Naive thymus-derived CD4-positive, alpha-beta T cell (primary cell): ENCODE measurements around the gene GPR107. TPM values are rescaled to one million over a fixed set of nuclear protein-coding genes. Genes with fewer than 3 reads are reported as not detected.

Experiments
- ATAC-seq: fragments of 150-1000 bp; cut with Tn5 transposase; 2 replicates; pipeline ENCODE4 v1.10.0; 2021; ENCODE audit warnings: mild to moderate bottlenecking, moderate library complexity
- CTCF ChIA-PET: fragments of 350-600 bp; sonication (Branson Sonifier 250); formaldehyde crosslinking; loops from one replicate; lab custom pipeline; 2021; ENCODE audit warnings: antibody characterized with exemption; lab: Charles Lee
- POLR2A ChIA-PET: fragments of 350-600 bp; sonication (Branson Sonifier 250); formaldehyde crosslinking; loops from one replicate; lab custom pipeline; 2021; ENCODE audit warnings: antibody characterized with exemption, inconsistent platforms; lab: Charles Lee
- DNase-seq, 9 donors: peaks; one replicate each; pipeline versions ENCODE4 v3.0.0 to v3.0.0-alpha.2; 2020 to 2022; ENCODE audit warnings: mixed read lengths in 1 of 9
- H3K27ac ChIP-seq: one replicate; pipeline ENCODE4 v1.7.0; 2013; ENCODE audit warnings: mild to moderate bottlenecking, low read depth, low read length, moderate library complexity
- H3K27me3 ChIP-seq, 2 donors: one replicate each; pipeline ENCODE4 v1.7.0; 2013; ENCODE audit warnings: low read length in 2 of 2, mild to moderate bottlenecking in 2 of 2, moderate library complexity in 2 of 2; ENCODE audit not compliant: control insufficient read depth in 2 of 2, insufficient read depth in 2 of 2
- H3K36me3 ChIP-seq, 3 experiments: 1 replicate in 2 of 3; 2 replicates in 1 of 3; pipeline ENCODE4 v1.7.0; 2013; ENCODE audit warnings: low read length in 3 of 3, mild to moderate bottlenecking in 3 of 3, moderate library complexity in 1 of 3; ENCODE audit not compliant: insufficient read depth in 3 of 3, control insufficient read depth in 2 of 3
- H3K4me1 ChIP-seq, 2 donors: one replicate each; pipeline ENCODE4 v1.7.0; 2013; ENCODE audit warnings: low read length in 2 of 2, mild to moderate bottlenecking in 2 of 2, moderate library complexity in 1 of 2; ENCODE audit not compliant: control insufficient read depth in 2 of 2, insufficient read depth in 2 of 2
- H3K4me3 ChIP-seq: 2 replicates; pipeline ENCODE4 v1.7.0; 2013; ENCODE audit warnings: mild to moderate bottlenecking, low read length
- H3K9me3 ChIP-seq, 3 experiments: 1 replicate in 2 of 3; 2 replicates in 1 of 3; pipeline ENCODE4 v1.7.0; 2013; ENCODE audit warnings: low read length in 3 of 3; ENCODE audit not compliant: control insufficient read depth in 2 of 3
- H3K27ac Mint-ChIP-seq, 9 donors: one replicate each; pipeline ENCODE4 v1.8.0; 2020 to 2022; ENCODE audit warnings: mixed read lengths in 9 of 9, mild to moderate bottlenecking in 8 of 9, moderate library complexity in 5 of 9, inconsistent platforms in 2 of 9
- H3K27me3 Mint-ChIP-seq, 5 donors: one replicate each; pipeline ENCODE4 v1.8.0; 2021 to 2022; ENCODE audit warnings: mixed read lengths in 5 of 5, mild to moderate bottlenecking in 1 of 5
- H3K36me3 Mint-ChIP-seq, 5 donors: one replicate each; pipeline ENCODE4 v1.8.0; 2020 to 2022; ENCODE audit warnings: mixed read lengths in 5 of 5, mild to moderate bottlenecking in 3 of 5, inconsistent platforms in 1 of 5
- H3K4me1 Mint-ChIP-seq, 7 donors: one replicate each; pipeline ENCODE4 v1.8.0; 2020 to 2022; ENCODE audit warnings: mixed read lengths in 7 of 7, mild to moderate bottlenecking in 3 of 7, inconsistent platforms in 1 of 7
- H3K4me3 Mint-ChIP-seq, 10 donors: one replicate each; pipeline ENCODE4 v1.8.0; 2020 to 2022; ENCODE audit warnings: mild to moderate bottlenecking in 10 of 10, mixed read lengths in 10 of 10, moderate library complexity in 6 of 10, inconsistent platforms in 2 of 10
- H3K9me3 Mint-ChIP-seq, 11 donors: one replicate each; pipeline ENCODE4 v1.8.0; 2020 to 2022; ENCODE audit warnings: mixed read lengths in 11 of 11, mild to moderate bottlenecking in 4 of 11, inconsistent platforms in 1 of 11, moderate library complexity in 1 of 11
- intact Hi-C, 2 donors: fragments of 100-400 bp; cut with micrococcal nuclease; formaldehyde crosslinking; loops; one replicate each; pipeline ENCODE4 v1.15.1; 2023
- polyA plus RNA-seq, 2 donors: library from polyadenylated mRNA; unstranded; fragments of 300-500 nt; fragmentation: Illumina TruSeq; gene quantifications; one replicate each; pipeline ENCODE4 v1.2.3, GENCODE V29; 2021
- total RNA-seq, 6 experiments: library from RNA in 5 of 6; stranded (reverse) in 5 of 6; gene quantifications; 1 replicate in 5 of 6; 2 replicates in 1 of 6; pipeline ENCODE4 v1.2.3 and lab custom pipeline; 2021 to 2026

GPR107 gene
- total and polyA plus RNA-seq, 7 experiments from 2014 or later: 2.8 to 24.0 (median 21.9) TPM

GRCh38 chr9:130188860-130189481 lies 135.3 kb downstream of the GPR107 start:
- Histone ChIP-seq H3K9me3 (no peaks in the 10 kb centered on the region), H3K4me1 (no peaks in the 10 kb centered on the region), H3K36me3 (no peaks in the 10 kb centered on the region), H3K4me3 (no peak overlapping the region), H3K27ac (no peak overlapping the region), H3K27me3 (no peaks in the 10 kb centered on the region)
- no peak overlapping the region for H3K27ac Mint-ChIP-seq
- no peak overlapping the region for H3K4me3 Mint-ChIP-seq
- intact Hi-C loops: no loop called here
- peaks cover 0 to under 1% (median 0%) of the 10 kb centered on the region in 7 donors for H3K4me1 Mint-ChIP-seq
- H3K9me3 Mint-ChIP-seq: no peaks in the 10 kb centered on the region
- no peak for DNase-seq
- H3K27me3 Mint-ChIP-seq: peaks cover 0 to 6% (median 0%) of the 10 kb centered on the region in 5 donors
- CTCF ChIA-PET: no interaction called here
- ATAC-seq: no peak
- no peaks in the 10 kb centered on the region for H3K36me3 Mint-ChIP-seq
- POLR2A ChIA-PET: no interaction called here

Other genes with a start within 250 kb of the GPR107 start
- gene TOR1A, start 229.8 kb upstream of the GPR107 start, total RNA-seq: 10 to 100 TPM; 13.8 to 52.9 (median 34.7) TPM
- 10 to 100 TPM; 48.9 to 68.2 TPM for gene TOR1A, start 229.8 kb upstream of the GPR107 start, polyA plus RNA-seq
- 100 to 1,000 TPM in 2 of 5 experiments, 10 to 100 TPM in 3; 66.2 to 118 (median 95.8) TPM for gene C9orf78, start 218.6 kb upstream of the GPR107 start, total RNA-seq
- 100 to 1,000 TPM; 175 to 234 TPM for gene C9orf78, start 218.6 kb upstream of the GPR107 start, polyA plus RNA-seq
- gene USP20, start 218.4 kb upstream of the GPR107 start, total RNA-seq: 100 to 1,000 TPM in 3 of 5 experiments, 10 to 100 TPM in 2; 94.9 to 156 (median 118) TPM
- gene USP20, start 218.4 kb upstream of the GPR107 start, polyA plus RNA-seq: 10 to 100 TPM; 41.0 to 87.2 TPM
- gene FNBP1, start 10.7 kb upstream of the GPR107 start, total RNA-seq: 100 to 1,000 TPM; 160 to 207 (median 174) TPM
- gene FNBP1, start 10.7 kb upstream of the GPR107 start, polyA plus RNA-seq: 100 to 1,000 TPM; 138 to 160 TPM
- under 1 TPM in 3 of 5 experiments, not detected in 2; 0.14 to 0.85 (median 0.22) TPM for gene NCS1, start 118.5 kb downstream of the GPR107 start, total RNA-seq
- not detected for gene NCS1, start 118.5 kb downstream of the GPR107 start, polyA plus RNA-seq
- not detected for gene HMCN2, start 211.9 kb downstream of the GPR107 start, total RNA-seq
- gene HMCN2, start 211.9 kb downstream of the GPR107 start, polyA plus RNA-seq: not detected